Stimulated activated CD8-positive, alpha-beta memory T cell treated with anti-CD3 and anti-CD28 coated beads, Interleukin-4, amount 100 ng/mL, for 24 hours (primary cell): Measurements from ENCODE around the gene APC2.
"Not testable (repeated sequence)": the region's sequence is repeated elsewhere in the genome, so short reads cannot be mapped to it uniquely, and the experiment has no call there.

Source experiments
- DNase-seq: peaks from one replicate; pipeline ENCODE4 v3.0.0-alpha.2; 2020; ENCODE audit warnings: low read depth

Gene APC2

DNA sequence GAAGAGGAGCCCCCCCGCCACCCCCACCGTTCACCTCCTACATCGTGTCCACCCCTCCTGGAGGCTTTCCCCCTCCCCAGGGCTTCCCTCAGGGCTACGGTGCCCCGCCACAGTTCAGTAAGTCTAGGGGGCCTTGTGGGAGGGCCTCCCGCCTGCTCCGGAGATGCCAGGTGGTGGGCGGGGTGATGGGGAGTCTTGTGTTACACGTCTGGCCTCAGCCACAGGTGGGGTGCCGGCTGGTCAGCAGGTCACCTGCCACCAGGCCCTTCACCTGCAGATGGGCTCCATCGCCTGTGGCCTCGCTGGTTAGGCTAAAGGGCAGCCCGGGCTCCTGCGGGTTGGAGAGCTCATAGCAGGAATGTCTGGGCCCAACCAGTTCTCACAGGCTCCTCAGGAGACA is 19.7 kb upstream of the APC2 start:
- no peak for DNase-seq

DNA sequence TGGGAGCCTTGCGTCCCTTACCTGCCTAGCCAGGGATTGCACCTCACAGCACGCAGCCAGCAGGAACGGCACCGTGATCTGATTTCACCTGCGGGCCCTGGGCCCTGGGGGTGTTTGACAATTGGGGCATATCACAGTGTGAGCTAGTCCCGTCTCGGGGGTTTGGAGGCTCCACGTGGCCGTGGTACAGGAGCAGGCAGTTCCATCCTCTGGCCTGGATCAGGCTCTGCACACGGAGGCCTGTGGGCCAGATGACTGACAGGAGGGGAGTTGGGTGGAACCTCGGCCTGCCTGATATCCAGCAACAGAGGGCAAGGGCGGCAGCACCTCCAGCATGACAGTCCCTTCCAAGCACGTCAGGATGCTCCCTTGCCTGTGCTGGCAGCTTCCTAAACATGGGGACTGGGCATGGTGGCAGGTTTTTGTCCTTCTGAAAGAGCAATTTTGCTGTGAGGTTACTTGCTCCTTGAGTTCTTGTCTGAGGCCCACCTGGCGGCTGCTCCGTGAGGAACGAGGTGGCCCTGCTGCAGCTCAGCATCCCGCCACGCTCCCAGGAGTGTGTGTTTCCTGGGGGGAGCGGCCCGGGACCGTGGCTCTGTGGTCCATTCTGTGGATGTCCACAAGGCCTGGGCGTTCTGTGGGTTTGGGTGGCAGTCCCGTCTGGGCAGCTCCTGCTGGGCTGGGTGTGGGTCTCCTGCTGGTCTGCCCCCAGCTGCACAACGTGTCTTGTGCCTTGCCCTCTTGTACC is 18.0 kb upstream of the APC2 start:
- no peak for DNase-seq

DNA sequence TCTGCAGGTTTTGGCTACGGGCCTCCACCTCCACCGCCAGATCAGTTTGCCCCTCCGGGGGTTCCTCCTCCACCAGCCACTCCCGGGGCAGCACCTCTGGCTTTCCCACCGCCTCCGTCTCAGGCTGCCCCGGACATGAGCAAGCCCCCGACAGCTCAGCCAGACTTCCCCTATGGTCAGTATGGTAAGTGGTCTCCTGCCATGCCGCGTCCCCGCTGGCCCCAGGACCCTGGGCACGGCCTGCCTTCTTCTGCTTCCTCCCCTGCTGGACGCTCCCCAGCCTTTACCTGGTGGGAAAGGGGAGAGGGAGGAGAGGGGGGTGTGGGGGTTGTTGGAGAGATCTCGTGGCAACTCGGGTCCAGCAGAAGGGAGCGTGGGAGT is 17.4 kb upstream of the APC2 start:
- no peak for DNase-seq

DNA sequence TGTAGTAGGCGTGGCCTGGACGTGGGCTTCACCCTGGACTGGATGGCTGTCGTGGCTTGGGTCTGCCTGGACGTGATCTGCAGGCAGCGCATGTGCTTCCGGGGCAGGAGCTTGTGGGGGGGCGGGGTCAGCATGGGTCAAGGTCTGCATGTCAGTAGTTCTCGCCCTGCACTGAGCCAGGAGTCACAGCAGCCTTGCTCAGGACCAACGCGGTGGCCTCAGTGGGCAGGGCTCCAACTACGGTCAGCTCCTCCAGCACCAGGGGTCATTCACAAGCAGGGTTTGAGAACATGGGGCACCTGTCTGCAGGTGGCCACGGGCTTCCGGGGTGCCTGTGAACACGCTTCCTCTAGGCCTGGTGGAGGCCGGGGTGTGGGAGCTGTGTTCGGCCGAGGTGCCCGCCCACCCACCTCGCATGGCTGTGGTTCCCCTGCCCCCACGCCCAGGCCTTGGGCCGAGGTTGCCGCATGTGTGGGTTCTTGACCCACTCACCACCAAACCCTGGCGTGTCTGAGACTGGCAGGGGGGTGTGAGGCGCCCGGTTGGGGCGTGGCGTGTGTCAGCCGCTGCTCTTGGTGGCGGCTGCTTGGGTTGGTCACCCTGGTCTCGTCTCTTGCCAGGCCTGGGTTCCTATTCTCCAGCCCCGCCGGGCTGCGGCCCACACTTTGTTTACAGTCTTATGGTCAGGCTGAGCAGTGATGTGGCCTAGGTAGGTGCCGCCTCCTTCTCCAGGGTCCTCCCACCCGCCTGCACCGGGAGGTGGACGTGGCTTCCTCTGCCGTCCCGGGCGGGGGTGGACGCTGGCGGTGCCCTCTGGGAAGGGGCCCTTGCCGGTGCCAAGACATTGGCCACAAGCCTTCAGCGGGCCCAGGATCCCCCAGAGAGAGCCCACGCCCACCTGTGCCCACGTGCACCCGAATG is 16.5 kb upstream of the APC2 start:
- DNase-seq, result no peak

DNA sequence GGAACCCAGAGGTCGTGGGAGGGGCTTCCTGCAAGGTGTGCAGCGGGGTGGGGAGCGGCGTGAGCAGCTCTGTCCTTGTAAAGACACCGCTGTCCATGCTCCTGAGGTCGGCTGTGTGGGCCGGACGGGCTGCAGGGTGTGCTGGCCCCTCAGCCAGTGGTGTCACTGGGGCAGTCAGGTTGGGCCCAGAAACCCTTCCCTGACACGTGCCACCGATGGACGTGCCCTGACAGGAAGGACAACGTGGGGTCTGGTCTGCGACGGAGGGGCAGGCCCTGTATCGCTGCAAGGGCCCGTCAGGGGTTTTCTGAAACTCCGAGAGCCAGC is 15.9 kb upstream of the APC2 start:
- DNase-seq, result no peak

DNA sequence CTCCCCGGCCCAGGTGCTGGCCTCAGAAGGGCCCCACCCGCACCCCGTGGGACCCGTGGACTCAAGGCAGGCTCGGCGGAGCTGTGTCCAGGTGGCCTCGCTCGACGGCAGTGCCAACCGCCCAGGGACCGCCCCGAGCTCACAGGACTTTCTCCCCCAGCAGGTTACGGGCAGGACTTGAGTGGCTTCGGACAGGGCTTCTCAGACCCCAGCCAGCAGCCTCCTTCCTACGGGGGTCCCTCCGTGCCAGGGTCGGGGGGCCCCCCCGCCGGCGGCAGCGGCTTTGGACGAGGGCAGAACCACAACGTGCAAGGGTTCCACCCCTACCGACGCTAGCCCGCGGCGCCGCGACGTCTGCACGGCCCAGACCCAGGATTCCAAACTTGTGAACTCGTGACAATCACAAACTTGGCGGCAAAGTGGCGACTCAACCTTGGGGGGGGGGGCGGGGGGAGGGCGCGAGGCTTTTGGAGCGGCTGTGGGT is 15.3 kb upstream of the APC2 start:
- DNase-seq, result no peak

DNA sequence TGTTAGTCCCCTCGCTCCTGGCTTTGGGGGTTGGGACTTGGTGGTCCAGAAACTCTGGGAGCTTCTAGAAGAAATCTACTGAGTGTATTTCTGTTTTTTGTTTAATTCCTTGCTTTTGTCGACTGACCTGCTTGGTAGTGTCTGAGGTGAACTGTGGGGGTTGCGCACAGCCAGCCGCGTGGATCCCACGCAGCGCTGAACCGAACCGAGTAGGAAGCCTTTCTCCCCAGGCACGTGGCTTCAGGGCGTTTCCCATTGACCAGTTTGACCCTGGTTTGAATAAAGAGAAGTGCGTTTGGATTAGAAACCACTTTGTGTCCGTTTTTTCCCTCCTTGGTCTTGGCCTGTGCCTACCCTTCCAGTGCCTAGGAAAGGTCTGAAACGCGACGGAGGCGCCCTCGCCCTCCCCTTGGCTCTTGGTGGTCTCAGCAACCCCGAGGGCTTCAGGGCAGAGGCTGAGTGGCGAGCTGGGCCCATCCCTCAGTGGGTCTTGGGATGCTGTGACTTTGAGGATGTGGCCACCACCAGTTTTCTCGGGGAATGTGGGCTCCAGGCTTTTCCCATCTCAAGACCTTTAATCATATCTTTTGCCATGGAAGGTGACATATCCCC is 14.4 kb upstream of the APC2 start:
- no peak for DNase-seq

DNA sequence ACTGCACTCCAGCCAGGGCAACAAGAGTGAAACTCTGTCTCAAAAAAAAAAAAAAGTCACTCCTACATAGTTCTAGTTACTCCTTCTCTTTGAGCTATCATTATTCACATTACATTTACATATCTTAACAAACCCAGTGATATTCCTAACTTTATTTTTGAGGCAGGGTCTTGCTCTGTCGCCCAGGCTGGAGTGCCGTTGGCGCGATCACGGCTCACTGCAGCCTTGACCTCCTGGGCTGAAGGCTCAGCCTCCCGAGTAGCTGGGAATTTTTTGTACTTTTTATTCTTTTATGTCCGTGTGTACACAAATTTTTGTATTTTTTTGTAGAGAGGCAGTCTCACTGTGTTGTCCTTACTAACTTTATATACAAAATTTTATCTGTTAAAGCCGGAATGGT is 12.3 kb upstream of the APC2 start:
- DNase-seq, result no peak

DNA sequence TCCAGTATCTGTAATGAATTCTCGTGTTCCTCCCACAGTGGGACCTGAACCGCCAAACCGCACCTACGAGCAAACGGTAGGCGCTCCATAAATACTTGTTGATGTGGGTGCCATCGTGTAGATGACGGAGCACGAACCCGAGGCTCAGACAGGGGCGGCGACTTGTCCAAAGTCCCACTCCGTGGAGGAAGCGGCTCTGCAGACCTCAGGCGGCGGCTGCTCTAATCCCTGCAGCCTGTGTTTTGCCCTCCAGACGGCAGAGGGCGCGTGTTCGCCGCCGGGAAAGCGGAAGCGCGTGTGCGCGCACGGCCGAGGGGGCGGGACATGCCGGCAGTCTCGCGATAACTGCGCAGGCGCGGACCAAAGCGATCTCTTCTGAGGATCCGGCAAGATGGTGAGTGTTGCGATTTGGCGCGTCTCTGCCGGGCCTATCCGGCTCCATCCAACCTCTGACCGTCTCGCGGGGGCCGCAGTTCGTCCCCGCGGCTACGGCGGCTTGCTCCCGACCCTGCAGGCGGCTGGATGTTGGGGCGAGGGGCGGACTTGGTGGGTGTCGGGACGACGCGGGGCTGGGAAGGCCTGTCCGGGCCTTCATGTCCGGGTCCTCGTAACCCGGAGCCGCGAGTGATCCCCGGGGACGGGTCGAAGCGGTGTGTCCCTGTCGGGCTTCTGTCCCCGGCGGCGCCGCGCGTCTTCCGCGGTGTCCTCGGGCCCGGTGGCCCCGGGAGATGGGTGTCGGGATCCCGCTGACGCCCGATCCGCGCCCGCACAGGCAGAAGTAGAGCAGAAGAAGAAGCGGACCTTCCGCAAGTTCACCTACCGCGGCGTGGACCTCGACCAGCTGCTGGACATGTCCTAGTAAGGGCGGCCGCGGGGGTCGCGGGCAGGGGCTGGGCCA is 11.6 kb upstream of the APC2 start, which contains the start of gene RPS15:
Gene RPS15 (plus strand): TSS at position 362 of the 898 bp plus-strand sequence. CDS start 30 bp downstream, at position 392.
- peak; percentile 91 for DNase-seq

DNA sequence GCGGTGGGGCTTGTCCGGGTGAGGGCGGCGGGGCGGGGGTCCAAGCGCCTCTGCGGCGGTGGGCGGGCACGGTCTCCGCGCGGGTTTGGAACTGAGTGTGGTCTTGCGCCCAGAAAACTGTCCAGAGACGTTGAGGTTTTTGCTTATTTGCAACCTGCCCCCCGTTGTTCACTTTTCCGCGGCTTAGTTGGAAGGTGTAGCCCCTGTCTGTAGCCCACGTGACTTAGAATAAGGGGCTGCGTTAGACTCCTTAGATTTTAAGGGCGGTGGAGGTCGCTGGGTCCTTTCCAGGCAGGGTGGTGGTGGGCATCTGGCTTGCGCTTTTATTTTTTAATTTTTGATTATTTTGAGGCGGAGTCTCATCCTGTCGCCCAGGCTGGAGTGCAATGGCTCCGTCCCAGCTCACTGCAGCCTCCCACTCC is 11.0 kb upstream of the APC2 start:
- no peak for DNase-seq

DNA sequence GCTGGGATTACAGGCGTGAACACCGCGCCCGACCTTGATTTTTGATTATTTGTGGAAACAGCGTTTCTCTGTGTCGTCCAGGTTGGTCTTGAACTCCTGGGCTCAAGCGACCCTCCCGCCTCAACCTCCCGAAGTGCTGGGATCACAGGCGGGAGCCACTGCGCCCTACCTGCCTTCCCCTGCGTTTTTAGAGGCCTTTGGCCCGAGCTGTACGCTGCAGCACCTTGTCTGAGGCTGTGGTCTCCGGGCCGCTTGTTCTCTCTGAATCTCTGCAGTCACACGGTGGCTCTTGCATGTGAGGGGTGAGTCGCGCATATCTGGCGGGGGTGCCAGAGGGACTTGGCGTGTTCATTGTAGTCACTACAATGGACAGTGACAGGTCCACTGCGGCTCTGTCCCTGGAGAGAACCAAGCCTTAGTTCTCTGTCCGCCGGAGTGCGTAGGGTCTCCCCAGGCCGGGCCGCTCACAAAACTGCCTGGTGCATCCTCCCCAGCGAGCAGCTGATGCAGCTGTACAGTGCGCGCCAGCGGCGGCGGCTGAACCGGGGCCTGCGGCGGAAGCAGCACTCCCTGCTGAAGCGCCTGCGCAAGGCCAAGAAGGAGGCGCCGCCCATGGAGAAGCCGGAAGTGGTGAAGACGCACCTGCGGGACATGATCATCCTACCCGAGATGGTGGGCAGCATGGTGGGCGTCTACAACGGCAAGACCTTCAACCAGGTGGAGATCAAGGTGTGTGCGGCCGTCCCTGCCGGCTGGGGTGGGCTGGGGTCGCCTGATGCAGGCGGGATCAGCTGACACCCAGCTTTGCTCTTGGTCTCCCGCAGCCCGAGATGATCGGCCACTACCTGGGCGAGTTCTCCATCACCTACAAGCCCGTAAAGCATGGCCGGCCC is 10.2 kb upstream of the APC2 start:
- not testable (repeated sequence) for DNase-seq

DNA sequence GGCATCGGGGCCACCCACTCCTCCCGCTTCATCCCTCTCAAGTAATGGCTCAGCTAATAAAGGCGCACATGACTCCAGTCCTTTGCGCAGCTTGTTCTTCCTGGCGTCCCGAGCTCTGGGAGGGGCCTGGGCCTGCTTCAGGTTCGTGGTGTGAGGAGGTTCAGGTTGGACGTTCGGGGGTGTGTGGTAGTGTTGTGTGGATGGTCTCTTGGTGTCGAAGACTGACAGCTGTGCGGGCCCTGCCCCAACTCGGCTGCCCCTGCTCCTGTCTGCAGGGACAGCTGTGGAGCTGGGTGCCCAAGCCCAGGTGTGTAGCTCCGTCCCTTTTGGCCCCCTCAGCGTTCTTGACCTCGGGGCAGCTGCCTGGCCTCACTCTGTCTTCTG is 9.5 kb upstream of the APC2 start:
- no peak for DNase-seq

DNA sequence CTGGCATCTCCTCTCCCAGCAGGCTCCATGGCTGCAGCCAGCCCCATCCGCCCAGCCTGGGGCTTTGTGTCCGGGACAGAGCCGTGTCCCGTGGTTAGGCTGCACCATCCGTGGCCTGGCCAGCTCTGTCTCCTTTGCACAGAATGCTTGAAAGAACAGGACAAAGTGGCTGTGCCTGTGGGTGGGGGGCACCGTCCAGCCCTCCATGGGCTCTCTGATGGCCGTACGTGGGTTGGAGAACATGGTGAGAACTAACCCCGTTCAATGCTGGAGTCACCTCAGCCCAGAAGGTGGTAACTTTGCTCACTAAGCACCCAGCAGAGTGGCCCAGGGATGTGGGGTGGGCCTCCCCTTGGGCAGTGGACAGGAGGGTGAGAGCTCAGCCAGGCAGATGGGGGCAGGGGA is 8.9 kb upstream of the APC2 start:
- no peak for DNase-seq

DNA sequence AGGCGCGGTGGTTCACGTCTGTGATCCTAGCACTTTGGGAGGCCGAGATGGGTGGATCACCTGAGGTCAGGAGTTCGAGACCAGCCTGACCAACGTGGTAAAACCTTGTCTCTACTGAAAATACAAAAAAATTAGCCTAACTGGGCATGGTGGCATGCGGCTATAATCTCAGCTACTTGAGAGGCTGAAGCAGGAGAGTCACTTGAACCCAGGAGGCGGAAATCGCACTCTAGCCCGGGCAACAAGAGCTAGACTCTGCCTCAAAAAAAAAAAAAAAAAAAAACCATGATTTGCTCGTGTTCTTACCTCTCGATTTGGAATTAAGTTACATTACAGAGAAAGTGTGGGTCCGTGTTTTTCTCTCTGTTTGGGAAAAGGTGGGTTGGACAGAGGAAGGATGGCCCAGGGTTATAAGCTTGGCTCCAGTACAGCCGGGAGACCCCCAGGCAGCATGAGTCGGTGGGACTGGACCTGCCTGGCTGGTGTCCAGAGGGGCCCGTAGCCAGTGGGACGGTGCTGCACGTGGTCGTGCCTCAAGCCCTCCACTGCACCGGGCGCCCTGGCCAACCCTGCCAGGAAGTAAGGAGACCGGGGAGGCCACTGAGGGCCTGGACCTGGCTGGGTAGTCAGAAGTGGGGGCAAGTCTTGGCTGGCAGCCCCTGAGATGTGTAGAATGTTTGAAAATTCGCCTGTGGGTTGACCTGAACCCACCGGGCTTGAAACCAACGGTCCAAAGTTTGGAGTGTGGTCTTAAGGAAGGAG is 8.1 kb upstream of the APC2 start:
- no peak for DNase-seq

DNA sequence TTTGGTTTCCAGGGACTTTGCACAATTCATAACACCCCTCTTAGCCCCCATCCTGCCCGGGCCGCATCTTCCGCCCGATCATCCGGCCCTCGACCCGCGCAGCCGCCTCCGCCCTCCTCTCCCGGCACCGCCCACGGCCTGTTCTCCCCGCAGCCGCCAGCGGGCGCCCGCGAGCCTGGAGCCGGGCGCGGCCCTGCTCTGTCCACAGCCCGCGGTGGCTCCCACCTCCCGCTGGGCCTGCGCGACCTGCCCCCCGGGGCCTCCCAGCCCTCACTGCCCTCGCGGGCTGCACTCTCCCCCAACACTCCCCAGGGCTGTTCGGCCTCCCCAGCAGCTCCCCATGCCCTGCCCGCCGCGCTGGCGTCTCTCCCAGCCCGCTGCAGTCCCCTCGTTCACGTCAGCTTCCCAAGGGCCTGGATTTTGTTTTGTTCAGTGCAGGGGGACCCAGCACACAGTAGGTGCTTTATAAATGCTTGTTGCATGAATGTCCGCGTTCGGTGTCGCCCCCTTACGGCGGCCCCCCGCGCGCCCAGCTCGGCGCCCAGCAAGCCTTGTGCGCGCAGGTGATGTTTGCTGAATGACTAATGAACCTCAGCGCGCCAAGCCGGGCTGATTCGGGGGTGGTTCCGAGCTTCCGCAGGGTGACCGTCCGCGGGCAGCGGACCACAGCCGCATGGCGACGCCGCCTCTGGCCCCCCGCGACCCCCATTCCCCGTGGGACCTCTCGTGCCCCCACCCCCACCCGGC is 4.6 kb upstream of the APC2 start:
- DNase-seq, result peak; percentile 65

DNA sequence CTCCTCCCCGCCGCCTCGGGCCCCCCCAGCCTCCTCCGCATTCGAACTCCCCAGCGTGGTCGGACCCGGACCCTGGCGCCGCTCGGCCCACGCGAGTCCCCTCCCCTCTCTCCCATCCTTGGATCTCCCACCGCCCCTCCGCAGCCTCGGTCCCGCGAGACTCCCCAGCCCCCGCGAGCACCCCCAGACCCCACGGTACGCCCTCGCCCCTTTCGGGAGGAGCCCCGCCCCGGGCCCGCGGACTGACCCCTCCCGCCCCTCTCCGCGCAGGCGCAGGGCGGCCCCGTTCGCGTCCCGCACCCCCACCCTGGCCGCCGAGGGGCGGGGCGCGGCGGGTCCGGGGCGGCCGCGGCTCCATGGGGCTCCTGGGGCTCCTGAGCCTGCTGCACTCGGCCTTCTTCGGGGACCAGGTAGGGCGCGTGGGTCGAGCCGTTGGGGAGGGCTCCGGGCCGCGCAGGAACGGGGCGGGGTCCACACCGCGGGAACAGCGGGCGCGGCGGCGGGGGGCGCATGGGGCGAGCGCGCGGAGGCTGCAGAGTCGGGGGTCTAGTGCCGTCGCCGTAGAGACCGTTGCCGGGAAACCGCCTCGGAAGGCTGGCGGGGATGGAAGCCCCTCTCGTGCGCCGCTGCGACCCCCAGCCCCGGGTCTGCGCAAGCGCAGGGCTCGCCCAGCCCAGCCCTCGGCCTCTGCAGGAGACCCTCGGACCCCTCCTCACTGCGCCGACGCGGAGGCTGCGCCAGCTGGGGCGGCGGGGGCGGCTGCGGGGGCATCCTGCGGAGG is 3.8 kb upstream of the APC2 start:
- no peak for DNase-seq

DNA sequence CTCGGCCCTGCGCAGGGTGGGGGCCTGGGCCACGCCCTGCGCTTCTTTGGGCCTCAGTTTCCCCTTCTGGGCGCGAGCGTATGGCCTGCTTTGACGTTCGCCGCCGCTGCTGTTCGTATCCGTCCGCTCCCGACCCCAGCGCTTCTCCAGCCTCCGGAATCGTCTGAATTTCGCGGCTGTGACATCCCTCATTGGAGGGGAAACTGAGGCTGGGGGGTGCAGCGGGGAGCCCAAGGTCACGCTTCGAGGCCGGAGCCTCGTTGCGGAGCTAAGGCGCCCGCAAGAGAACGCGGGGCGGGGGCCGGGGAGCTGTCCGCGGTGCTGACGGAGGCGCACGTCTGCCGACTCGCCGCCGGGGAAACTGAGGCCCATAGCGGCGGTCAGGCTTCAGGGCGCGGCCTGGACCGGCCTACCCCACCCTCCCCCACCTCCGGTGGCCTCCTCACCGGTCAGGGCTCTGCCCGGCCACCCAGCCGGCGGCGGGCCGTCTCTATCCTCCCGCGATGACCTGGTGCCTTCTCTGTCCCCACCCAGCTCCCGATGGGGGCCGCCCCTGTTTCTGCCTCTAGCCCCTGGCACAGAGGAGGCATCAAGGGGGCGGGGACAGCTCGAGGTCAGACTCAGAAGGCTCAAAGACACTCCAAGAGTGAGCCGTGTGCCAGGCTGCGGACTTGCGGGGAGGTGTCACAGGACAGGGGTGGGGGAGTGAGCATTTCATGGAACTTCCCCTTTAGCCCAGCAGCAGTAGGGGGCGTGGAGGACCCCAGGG is 3.0 kb upstream of the APC2 start:
- DNase-seq, result no peak

DNA sequence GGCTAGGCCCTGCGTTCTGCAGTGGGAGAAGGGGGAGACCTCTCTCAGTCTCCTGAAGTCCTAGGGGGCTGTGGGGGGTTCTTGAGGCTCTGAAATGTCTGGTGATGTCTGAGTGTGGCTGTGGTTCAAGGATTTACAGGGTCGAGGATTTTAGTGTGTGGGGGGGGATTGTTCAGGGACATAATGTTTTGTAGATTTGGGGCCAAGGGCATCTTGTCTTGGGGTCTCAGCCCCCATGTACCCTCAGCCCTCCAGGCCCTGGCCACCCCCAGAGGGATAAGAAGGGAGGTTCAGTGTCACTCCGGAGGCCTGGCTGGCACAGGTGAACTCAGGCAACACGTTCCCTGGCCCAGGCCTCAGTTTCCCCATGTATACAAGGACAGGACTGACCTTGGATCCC is 2.4 kb upstream of the APC2 start:
- DNase-seq, result no peak
